ENCODE measurements around the gene CYP1B1.

- TF ChIP-seq POLR2A (IDR thresholded peaks at IDR 0.05) (no peak), CTCF (IDR thresholded peaks at IDR 0.05) (no peak)
Observed at GRCh38 chr2:38074764-38075506, 1.0 kb downstream of the CYP1B1 start.

All from uterus (tissue), 2 donors.